Ectodermal cell (in vitro differentiated cells): Measurements from ENCODE around the gene PXDN.

ENCODE experiments used
- H3K27ac ChIP-seq: 2 replicates; pipeline ENCODE4 v1.7.0; 2013; ENCODE audit warnings: mild to moderate bottlenecking, low read depth, low read length; ENCODE audit not compliant: insufficient read depth, poor library complexity, severe bottlenecking
- H3K27me3 ChIP-seq: 2 replicates; pipeline ENCODE4 v1.7.0; 2013; ENCODE audit warnings: mild to moderate bottlenecking, low read length; ENCODE audit not compliant: insufficient read depth, control insufficient read depth, poor library complexity, severe bottlenecking
- H3K36me3 ChIP-seq: one replicate; pipeline ENCODE4 v1.7.0; 2013; ENCODE audit warnings: low read length; ENCODE audit not compliant: control insufficient read depth, insufficient read depth
- H3K4me1 ChIP-seq: one replicate; pipeline ENCODE4 v1.7.0; 2013; ENCODE audit warnings: low read length; ENCODE audit not compliant: control insufficient read depth, insufficient read depth
- H3K4me3 ChIP-seq: 2 replicates; pipeline ENCODE4 v1.7.0; 2013; ENCODE audit warnings: low read depth, low read length, control low read depth; ENCODE audit not compliant: insufficient read depth
- H3K9me3 ChIP-seq: 2 replicates; pipeline ENCODE4 v1.7.0; 2013; ENCODE audit warnings: mild to moderate bottlenecking, low read length, moderate library complexity; ENCODE audit not compliant: control insufficient read depth
- WGBS, 2 experiments: methylation state at CpG; one replicate each; pipeline ENCODE4 v1.1.7; 2013; ENCODE audit warnings: missing lambda C conversion rate in 2 of 2; 5-methylcytosine and 5-hydroxymethylcytosine counted together

The PXDN gene

GRCh38 chr2:1754461-1755170, 10.3 kb upstream of the PXDN start:
- Histone ChIP-seq H3K9me3 (no peaks in the 10 kb centered on the region), H3K4me1 (no peaks in the 10 kb centered on the region), H3K4me3 (no peak overlapping the region), H3K36me3 (no peaks in the 10 kb centered on the region), H3K27me3 (peaks cover under 1% of the 10 kb centered on the region), H3K27ac (no peak overlapping the region)
- WGBS, 2 experiments: 94 to 96% methylated on average over 16 of the region's 16 CpGs

- Histone ChIP-seq H3K9me3 (no peaks in the 10 kb centered on the region), H3K4me1 (no peaks in the 10 kb centered on the region), H3K27me3 (peaks cover 6% of the 10 kb centered on the region), H3K4me3 (no peak overlapping the region), H3K36me3 (no peaks in the 10 kb centered on the region), H3K27ac (no peak overlapping the region)
- 92 to 96% methylated on average over 12 of the region's 12 CpGs for WGBS, 2 experiments
Measured at GRCh38 chr2:1754046-1754445, 9.7 kb upstream of the PXDN start.

DNA sequence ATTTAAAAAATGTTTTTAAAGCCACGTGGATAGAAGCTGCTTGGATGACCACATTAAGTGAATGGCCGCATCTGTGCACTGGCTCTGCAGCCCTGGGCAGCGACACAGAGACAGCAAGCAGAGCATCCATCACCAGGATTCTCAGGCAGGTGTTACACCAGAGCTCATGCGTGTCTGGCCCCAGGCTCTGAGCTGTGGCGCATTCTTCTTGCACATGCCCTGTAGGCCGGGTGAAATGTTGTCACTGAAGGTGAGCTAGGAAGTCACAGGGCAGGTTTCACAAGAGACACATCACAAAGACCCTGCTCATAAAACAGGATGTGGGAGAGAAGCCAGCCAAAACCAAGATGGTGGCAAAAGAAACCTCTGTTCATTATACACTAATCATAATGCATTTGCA, 8.4 kb upstream of the PXDN start:
- Histone ChIP-seq H3K27me3 (peaks cover 18% of the 10 kb centered on the region), H3K9me3 (no peaks in the 10 kb centered on the region), H3K27ac (no peak overlapping the region), H3K36me3 (no peaks in the 10 kb centered on the region), H3K4me3 (no peak overlapping the region), H3K4me1 (no peaks in the 10 kb centered on the region)
- whole genome bisulfite sequencing, 2 experiments: 94 to 95% methylated on average over 6 of the region's 6 CpGs

DNA sequence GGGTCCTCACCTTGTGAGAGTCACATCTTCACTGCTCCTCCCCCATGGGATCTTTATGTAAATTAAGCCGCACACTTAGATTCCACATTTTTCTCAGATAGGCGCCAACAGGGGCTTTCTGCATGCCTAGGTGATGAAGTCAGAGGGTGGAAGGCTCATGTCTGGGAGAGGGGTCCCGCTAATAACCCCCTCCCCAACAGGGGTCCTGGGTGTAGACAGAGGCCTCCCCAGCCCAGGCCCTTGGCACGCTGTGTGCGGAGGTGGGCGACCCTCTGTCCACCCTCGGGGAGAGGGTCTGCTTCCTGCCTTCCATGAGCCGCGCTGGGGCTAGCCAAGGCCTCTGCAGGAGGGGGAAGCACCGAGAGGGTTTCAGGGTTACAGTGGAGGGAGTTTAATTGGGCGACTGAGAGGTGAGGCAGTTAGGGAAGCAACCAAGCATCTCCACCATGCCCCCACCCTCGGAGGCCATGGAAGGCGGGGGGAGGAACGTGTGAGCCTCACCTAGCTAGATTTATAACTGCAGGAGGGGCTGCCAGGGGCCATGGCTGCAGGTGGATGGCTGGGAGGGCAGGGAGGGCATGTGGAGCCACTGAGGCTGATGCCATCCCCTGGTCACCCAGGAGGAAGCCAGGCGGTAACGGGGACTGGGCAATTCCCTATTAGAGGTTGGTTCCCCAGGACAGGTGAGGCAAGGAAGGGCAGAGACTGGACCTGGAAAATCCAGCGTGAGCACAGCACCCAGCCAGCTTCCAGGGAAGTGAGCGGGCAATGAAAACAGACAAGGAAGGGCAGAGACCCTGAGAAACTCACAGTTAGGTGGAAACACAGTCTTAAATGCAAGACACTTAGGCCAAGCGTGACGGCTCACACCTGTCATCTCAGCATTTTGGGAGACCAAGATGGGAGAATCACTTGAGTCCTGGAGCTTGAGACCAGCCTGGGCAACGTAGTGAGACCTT, 7.7 kb upstream of the PXDN start:
- H3K4me3 ChIP-seq: no peak overlapping the region
- no peaks in the 10 kb centered on the region for H3K4me1 ChIP-seq
- WGBS, 2 experiments: 89 to 91% methylated on average over 21 of the region's 21 CpGs
- H3K9me3 ChIP-seq: no peaks in the 10 kb centered on the region
- H3K27me3 ChIP-seq: peaks cover 19% of the 10 kb centered on the region
- no peaks in the 10 kb centered on the region for H3K36me3 ChIP-seq
- no peak overlapping the region for H3K27ac ChIP-seq

GRCh38 chr2:1750933-1751766, 6.8 kb upstream of the PXDN start:
- 61 to 62% methylated on average over 24 of the region's 24 CpGs for WGBS, 2 experiments
- Histone ChIP-seq H3K9me3 (no peaks in the 10 kb centered on the region), H3K36me3 (no peaks in the 10 kb centered on the region), H3K27ac (no peak overlapping the region), H3K27me3 (peaks cover 19% of the 10 kb centered on the region), H3K4me3 (no peak overlapping the region), H3K4me1 (no peaks in the 10 kb centered on the region)

- Histone ChIP-seq H3K27ac (no peak overlapping the region), H3K4me1 (no peaks in the 10 kb centered on the region), H3K27me3 (peaks cover 19% of the 10 kb centered on the region), H3K36me3 (no peaks in the 10 kb centered on the region), H3K4me3 (no peak overlapping the region), H3K9me3 (no peaks in the 10 kb centered on the region)
- WGBS, 2 experiments: 39 to 61% methylated on average over 3 to 4 of the region's 5 CpGs
Measured at GRCh38 chr2:1750270-1750932, 6.1 kb upstream of the PXDN start.

DNA sequence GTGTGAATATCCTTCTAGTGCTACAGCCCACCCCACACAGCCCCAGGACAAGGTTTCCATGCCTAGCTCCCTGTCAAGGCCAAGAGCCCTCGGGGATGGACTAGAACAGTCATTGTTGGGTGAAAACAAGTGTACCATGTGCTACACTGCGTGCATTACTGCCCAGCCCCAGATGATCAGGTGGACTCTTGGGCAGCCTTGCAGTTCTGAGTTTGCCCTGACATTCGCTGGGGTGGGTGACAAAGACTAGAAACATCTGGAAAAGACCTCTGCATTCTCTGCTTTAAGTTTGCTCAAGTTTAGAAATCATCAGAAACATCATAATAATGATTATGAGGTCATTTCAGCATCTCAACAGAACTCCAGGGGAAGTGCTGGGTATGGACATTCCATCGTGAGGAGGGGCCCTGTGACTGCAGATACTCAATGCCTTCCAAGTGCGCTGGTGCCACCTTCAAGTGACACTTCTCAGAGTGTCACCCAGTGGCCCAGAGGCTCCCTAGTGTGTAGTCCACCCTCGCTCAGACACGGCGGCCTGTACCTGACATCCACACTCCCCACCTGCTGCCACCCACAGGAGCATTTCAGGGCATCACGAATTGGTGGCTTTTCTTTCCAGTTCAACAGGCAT, 5.3 kb upstream of the PXDN start:
- Histone ChIP-seq H3K27ac (no peak overlapping the region), H3K4me3 (no peak overlapping the region), H3K27me3 (peaks cover 26% of the 10 kb centered on the region), H3K4me1 (no peaks in the 10 kb centered on the region), H3K36me3 (no peaks in the 10 kb centered on the region), H3K9me3 (no peaks in the 10 kb centered on the region)
- 92 to 94% methylated on average over 9 of the region's 9 CpGs for WGBS, 2 experiments

- Histone ChIP-seq H3K9me3 (no peaks in the 10 kb centered on the region), H3K27ac (no peak overlapping the region), H3K27me3 (peaks cover 31% of the 10 kb centered on the region), H3K36me3 (no peaks in the 10 kb centered on the region), H3K4me1 (no peaks in the 10 kb centered on the region), H3K4me3 (no peak overlapping the region)
- WGBS, 2 experiments: 89 to 91% methylated on average over 17 of the region's 17 CpGs
Measured at GRCh38 chr2:1748741-1749488, 4.6 kb upstream of the PXDN start.
